ENCODE results near the gene TBC1D10A. TPM values are rescaled to one million over a fixed set of nuclear protein-coding genes. Genes with fewer than 3 reads are reported as not detected.
A peak's percentile ranks its signal among the peaks of the same experiment; 100 is the strongest.

Gene TBC1D10A
- total and polyA plus RNA-seq, 9 donors: 6.1 to 39.3 (median 28.1) TPM

- intact Hi-C loops (cut with DNase I): no loop called here
- Histone ChIP-seq H3K36me3 (no peaks in the 10 kb centered on the region), H3K4me3 (no peak overlapping the region), H3K9me3 (no peaks in the 10 kb centered on the region), H3K27me3 (no peaks in the 10 kb centered on the region), H3K4me1 (ENCODE audit: insufficient read depth) (peaks cover 8% of the 10 kb centered on the region), H3K27ac (no peak overlapping the region)
- no peak for DNase-seq
- WGBS, 3 donors: 79 to 98% (median 84%) methylated on average over 3 of the region's 3 CpGs
- TF ChIP-seq POLR2A (IDR thresholded peaks at IDR 0.05) (no peak), CTCF (IDR thresholded peaks at IDR 0.05) (no peak), EP300 (IDR thresholded peaks at IDR 0.05) (no peak)
These were observed 76.6 kb downstream of the TBC1D10A start for GRCh38 chr22:30250039-30250565.

GRCh38 chr22:30249049-30250038 lies 77.4 kb downstream of the TBC1D10A start:
- Histone ChIP-seq H3K27me3 (no peaks in the 10 kb centered on the region), H3K36me3 (no peaks in the 10 kb centered on the region), H3K4me1 (ENCODE audit: insufficient read depth) (peaks cover 8% of the 10 kb centered on the region), H3K27ac (no peak overlapping the region), H3K9me3 (no peaks in the 10 kb centered on the region), H3K4me3 (no peak overlapping the region)
- peak in 3 of 5 donors; percentile 39 to 73 (median 62) for DNase-seq
- 53 to 60% (median 54%) methylated on average over 27 of the region's 27 CpGs for WGBS, 3 donors
- TF ChIP-seq EP300 (IDR thresholded peaks at IDR 0.05): no peak
- no peak for TF ChIP-seq POLR2A (IDR thresholded peaks at IDR 0.05)
- no peak for TF ChIP-seq CTCF (IDR thresholded peaks at IDR 0.05)
- intact Hi-C loops (cut with DNase I): loop anchor here in 1 of 4 donors (5.0 kb wide), 1 partner anchor 142 kb away; no protein-coding TSS in a partner anchor

GRCh38 chr22:30248484-30248883 lies 78.3 kb downstream of the TBC1D10A start:
- Histone ChIP-seq H3K27ac (no peak overlapping the region), H3K9me3 (no peaks in the 10 kb centered on the region), H3K27me3 (no peaks in the 10 kb centered on the region), H3K4me3 (no peak overlapping the region), H3K36me3 (no peaks in the 10 kb centered on the region), H3K4me1 (ENCODE audit: insufficient read depth) (peaks cover 8% of the 10 kb centered on the region)
- TF ChIP-seq POLR2A (IDR thresholded peaks at IDR 0.05): no peak
- no peak for TF ChIP-seq EP300 (IDR thresholded peaks at IDR 0.05)
- TF ChIP-seq CTCF (IDR thresholded peaks at IDR 0.05): no peak
- no peak for DNase-seq
- intact Hi-C loops (cut with DNase I): loop anchor here in 1 of 4 donors (5.0 kb wide), 1 partner anchor 141 kb away; no protein-coding TSS in a partner anchor
- WGBS, 3 donors: 74 to 79% (median 75%) methylated on average over 6 of the region's 6 CpGs

GRCh38 chr22:30247974-30248373 lies 78.8 kb downstream of the TBC1D10A start:
- Histone ChIP-seq H3K9me3 (no peaks in the 10 kb centered on the region), H3K27me3 (no peaks in the 10 kb centered on the region), H3K4me1 (ENCODE audit: insufficient read depth) (peaks cover 8% of the 10 kb centered on the region), H3K4me3 (no peak overlapping the region), H3K27ac (no peak overlapping the region), H3K36me3 (no peaks in the 10 kb centered on the region)
- intact Hi-C loops (cut with DNase I): loop anchor here in 1 of 4 donors (5.0 kb wide), 1 partner anchor 141 kb away; no protein-coding TSS in a partner anchor
- 84 to 88% (median 88%) methylated on average over 12 of the region's 12 CpGs for WGBS, 3 donors
- TF ChIP-seq POLR2A (IDR thresholded peaks at IDR 0.05): no peak
- no peak for TF ChIP-seq CTCF (IDR thresholded peaks at IDR 0.05)
- TF ChIP-seq EP300 (IDR thresholded peaks at IDR 0.05): no peak
- no peak for DNase-seq

Data from ovary (tissue), 9 donors.